HG03097 (cell line): Measurements from ENCODE around the gene CA6.
"Not testable (repeated sequence)": the region's sequence is repeated elsewhere in the genome, so short reads cannot be mapped to it uniquely, and the experiment has no call there.

Source experiments
- ATAC-seq: cut with Tn5 transposase; IDR thresholded peaks from one replicate; pipeline ENCODE4 v1.9.1; 2021; ENCODE audit not compliant: unreplicated experiment, low FRiP score

CA6 gene

DNA sequence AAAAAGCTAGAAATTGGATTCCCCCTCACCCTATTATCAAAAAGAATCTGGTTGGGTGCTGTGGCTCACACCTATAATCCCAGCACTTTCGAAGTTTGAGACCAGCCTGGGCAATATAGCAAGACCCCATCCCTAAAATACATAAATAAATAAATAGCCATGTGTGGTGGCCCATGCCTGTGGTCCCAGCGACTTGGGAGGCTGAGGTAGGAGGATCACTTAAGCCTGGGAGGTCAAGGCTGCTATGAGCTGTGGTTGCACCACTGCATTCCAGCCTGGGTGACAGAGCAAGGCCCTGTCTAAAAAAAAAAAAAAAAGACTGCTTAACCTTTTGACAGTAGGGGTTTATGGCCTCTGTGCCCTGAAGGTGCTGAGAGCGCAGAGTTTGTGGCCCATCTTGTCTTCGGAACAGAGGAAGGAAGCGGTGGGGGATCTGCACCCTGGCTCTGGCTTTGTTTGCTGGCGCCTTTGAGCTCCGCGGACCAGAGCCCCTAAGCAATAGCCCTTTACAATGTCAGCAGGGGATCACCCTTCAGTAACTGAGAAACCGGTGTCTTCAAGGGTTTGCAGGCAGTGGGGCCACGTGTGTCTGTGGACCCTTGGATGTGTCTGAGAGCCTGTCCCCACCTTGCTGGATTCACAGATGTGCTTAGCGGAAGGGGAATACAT is 58.5 kb downstream of the CA6 start:
- no peak for ATAC-seq

DNA sequence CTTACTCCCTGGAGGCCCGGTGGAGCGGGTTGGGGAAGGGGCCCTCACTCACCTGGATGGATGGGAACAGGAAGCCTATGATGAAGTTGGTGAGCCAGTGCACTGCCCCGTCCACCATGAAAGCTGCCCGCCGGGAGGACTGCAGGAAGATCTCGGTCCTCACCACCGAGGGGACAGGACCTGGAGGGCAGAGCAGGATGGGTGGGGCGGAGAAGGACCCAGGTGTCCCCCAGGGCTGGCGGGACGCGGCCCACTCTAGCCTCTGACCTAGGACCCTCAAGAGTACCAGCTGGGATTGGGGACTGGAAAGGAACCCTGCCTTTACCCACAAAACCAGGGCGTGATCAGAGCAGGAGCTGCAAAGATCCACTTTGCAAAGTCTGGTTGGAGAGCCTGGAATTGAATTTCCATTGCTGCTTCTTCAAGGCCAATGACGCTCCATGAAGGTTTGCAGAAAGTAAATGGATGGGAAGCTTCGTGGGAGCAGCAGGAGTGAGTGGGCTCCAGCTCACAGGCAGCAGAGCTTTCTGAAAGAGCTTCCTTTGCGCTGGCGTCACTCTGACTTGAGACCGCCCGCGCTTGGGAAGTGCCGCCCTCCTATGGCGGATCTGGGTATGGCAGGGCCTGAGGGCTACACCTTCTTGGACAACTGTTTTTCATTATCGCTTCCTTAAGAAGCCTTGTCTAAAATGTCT is 59.2 kb downstream of the CA6 start:
- ATAC-seq, result no peak

GRCh38 chr1:9005395-9005708 is 59.7 kb downstream of the CA6 start:
- ATAC-seq, result no peak

DNA sequence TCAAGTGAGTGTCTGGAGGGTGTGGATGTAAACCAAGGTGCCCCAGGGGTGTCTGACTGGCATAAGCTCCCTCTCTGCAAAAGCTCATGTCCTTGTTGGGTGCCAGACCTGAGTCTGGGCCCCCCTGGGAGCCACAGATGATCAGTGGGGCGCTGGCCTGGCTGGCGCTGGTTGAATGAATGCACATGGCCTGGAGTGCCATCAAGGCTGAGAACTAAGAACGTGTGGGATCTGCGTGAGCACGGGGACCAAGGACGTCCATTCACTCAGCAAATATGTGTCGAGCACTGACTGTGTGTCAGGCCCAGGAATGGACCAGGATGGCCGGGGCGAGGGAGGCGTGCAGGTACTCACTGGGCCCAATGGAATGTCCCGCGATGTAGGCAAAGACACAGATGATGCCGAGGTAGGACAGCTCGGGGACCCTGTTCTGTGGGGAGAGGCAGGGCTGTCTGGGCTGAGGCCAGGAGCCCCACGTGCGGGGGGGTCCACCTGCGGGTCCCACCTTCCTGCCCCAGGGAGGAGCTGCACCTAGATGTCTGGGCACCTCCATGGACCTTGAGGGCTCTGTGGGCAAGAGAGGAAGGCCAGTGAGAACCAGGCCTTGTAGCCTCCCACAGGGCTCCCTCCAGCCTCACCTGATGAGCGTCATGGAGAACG is 61.4 kb downstream of the CA6 start:
- no peak for ATAC-seq

- no peak for ATAC-seq
Observed at GRCh38 chr1:9008236-9008635, 62.6 kb downstream of the CA6 start.

DNA sequence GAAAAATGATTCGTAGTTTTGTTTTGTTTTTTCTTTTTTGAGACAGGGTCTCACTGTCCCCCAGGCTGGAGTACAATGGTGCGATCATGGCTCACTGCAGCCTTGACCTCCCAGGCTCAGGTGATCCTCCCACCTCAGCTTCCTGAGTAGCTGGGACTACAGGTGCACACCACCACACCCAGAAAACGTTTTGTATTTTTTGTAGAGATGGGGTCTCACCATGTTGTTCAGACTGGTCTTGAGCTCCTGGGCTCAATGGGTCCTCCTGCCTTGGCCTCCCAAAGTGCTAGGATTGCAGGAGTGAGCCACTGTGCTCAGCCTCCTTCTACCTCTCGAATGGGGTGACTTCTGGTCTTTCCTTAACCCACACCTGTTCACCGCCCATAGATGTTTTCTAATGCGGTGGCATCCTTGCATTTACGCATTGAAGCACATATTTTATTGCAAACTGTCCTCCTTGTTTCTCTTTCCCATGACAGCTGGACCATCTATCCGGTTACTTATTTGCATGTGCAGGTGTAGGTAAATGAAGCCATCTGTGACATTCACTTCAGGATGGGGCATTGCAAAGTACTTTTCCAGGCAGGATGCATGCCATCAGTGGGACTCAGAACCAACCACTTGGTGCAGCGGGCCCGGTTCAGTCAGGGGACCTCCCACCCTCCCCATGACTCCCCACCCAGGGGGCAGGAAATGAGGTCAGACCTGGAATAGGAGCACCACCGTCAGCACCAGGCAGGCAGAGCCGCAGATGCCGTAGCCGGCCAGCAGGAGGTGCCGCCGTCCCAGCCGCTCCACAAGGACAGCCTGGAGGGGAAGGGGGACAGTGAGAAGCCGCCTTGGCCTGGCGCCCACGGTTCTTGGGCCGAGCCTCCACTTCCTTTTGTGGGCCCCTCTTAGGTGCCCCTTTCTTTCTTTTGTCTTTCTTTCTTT is 64.0 kb downstream of the CA6 start:
- ATAC-seq, result no peak

GRCh38 chr1:9010781-9011323 is 65.2 kb downstream of the CA6 start:
- peak; percentile 64 for ATAC-seq

- ATAC-seq, result no peak
Observed at GRCh38 chr1:9013819-9014218, 68.2 kb downstream of the CA6 start.

DNA sequence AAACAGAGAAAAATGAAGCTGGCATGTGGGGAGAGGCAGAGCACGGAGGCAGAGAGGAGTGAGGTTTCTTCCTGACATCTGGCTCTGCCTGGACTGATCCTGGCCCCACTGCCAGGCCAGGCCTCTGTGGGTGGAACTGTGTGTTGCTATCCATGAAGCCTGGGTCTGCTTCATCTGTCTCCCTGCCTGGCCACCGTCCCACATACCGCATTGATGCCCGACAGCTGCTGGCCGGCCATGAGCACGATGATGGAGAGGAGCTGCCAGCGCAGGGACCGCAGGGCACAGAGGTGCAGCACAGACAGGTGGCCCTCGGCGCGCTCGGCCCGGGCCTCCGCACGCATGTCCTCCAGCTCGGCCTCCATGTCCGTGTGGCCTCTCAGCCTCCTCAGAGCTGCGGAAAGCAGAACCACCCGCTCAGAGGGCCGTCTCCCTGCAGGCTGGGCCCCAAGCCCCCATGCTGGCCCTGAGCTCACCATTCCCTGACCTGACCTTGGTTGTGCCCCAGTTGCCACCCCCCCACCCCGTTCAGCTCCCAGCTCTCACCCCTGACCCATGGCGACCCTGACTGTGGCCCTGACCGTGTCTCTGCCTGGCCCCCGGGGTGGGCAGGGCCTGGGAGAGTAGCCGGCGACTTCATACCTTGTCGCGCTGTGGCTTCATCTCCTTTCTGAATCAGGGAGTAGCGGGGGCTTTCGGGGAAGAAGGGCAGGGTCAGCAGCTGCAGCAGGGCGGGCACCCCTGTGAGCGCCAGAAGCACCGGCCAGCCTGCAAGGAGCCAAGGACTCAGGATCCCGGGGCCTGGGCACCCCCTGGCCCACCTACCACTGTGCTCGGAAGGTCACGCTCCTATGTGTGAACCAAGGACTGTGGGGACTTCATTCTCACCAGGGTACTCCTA is 69.1 kb downstream of the CA6 start:
- ATAC-seq, result no peak

- ATAC-seq, result no peak
Observed at GRCh38 chr1:9016455-9016854, 70.8 kb downstream of the CA6 start.

GRCh38 chr1:9018333-9018732 is 72.7 kb downstream of the CA6 start:
- ATAC-seq, result no peak

DNA sequence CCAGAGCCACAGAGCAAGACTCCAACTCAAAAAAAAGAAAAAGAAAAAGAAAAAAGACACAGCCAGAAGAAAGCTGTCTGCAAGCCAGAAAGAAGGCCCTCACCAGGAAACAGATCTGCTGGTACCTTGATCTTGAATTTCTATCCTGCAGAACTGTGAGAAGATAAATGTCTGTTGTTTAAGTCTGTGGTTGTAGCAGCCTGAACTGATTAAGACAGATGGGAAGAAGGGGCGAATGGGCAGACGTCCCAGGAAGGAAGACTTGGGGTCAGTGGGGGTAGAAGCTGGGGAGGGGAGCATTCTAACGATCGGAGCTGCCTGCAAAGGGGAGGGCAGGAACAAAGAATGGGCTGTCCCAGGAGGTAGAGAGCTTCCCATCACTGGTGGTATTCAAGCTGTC is 74.2 kb downstream of the CA6 start:
- no peak for ATAC-seq

DNA sequence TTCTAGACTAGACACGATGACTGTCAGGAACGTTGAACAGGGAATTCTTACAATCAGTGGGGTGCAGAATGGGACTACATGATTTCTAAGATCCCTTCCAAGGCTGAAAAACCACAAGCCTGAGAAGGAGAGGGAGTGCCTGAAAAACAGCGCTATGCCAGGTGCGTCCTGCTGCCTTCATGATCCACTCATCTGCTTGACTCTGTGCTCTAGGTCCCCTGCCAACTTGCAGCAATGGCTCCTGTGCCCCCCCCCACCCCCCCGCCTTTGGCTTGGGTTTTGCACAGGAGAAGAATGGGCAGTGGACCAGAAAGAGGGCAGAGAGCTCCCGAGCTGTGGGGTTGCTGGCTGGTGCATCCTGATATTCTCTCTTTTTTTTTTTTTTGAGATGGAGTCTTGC is 74.6 kb downstream of the CA6 start:
- ATAC-seq, result no peak

DNA sequence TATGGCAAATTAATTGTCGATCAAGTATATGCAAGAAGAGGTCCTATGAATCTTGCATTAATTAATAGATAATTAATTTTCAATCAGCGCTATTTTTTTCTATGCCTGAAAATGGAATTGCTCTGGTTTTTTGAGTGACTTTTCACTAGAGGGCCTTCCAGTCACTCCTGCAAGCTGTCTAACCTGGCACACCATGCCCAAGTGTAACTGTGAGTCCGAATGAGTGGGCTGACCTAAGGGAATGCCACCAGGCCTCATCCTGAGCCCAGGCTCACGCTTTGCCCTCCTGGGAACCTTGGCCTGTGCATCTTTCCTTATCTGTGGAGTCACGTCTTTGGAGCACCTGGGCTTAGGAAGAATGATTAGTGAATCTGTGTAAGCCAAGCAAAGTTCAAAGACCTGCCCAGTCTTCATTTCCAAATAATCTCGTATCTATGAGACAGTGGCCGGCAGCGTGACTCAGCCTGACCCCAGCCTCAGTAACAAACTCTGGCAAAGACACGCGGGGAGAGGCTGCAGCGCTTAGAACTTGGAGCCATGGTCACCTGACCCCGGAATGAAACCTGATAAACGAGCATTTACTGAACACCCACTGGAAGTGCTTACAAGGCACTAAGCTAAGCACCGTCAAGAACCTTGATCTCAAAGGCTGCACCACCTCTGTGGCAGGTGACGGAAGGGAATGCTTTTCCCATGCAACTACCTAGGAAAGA is 76.5 kb downstream of the CA6 start:
- not testable (repeated sequence) for ATAC-seq

- ATAC-seq, result no peak
Observed at GRCh38 chr1:9022773-9023172, 77.1 kb downstream of the CA6 start.
